A549 (cell line): Measurements from ENCODE around the gene GLB1L. TPM values are rescaled to one million over a fixed set of nuclear protein-coding genes. Genes with fewer than 3 reads are reported as not detected.

Experiments
- ATAC-seq, 2 experiments: fragments of 200-7000 bp in 1 of 2; fragments of >200 bp in 1 of 2; cut with Nextera tagmentation in 1 of 2; cut with Tn5 transposase in 1 of 2; 3 replicates each; pipeline versions ENCODE4 v1.8.0 to v1.9.1; 2018 to 2020; ENCODE audit warnings: mild to moderate bottlenecking in 1 of 2, moderate library complexity in 1 of 2
- CTCF ChIA-PET: fragments of 300-600 bp; sonication (Branson Sonifier 250); formaldehyde crosslinking; extraction: SDS; loops from one replicate; lab custom pipeline; 2021; ENCODE audit warnings: antibody characterized with exemption, inconsistent platforms; lab: Yijun Ruan, JAX
- POLR2A ChIA-PET: fragments of 350-600 bp; formaldehyde crosslinking; extraction: SDS; loops from one replicate; lab custom pipeline; 2021; ENCODE audit warnings: antibody characterized with exemption, inconsistent platforms; lab: Yijun Ruan, JAX
- DNase-seq, 2 experiments: peaks; one replicate each; pipeline versions ENCODE4 v3.0.0 to v3.0.0-alpha.2; 2011 to 2016; ENCODE audit warnings: low read depth in 1 of 2, low spot score in 1 of 2
- FAIRE-seq: peaks from 2 replicates; lab custom pipeline; 2011; peaks lifted over from hg19 to GRCh38; lab: Jason Lieb, UNC
- H3K27ac ChIP-seq, 2 experiments: fragments of >200 bp; sonication (Bioruptor Twin); formaldehyde crosslinking; 3 replicates each; pipeline ENCODE4 v1.5.1; 2016 to 2017
- H3K4me1 ChIP-seq: fragments of >200 bp; sonication (Bioruptor Twin); formaldehyde crosslinking; 3 replicates; pipeline ENCODE4 v1.6.1; 2016
- H3K4me2 ChIP-seq: fragments of >200 bp; sonication (Bioruptor Twin); formaldehyde crosslinking; 3 replicates; pipeline ENCODE4 v1.6.1; 2016
- H3K4me3 ChIP-seq: fragments of >200 bp; sonication (Bioruptor Twin); formaldehyde crosslinking; 3 replicates; pipeline ENCODE4 v1.5.1; 2016
- H3K9me3 ChIP-seq: fragments of >200 bp; sonication (Bioruptor Twin); formaldehyde crosslinking; 3 replicates; pipeline ENCODE4 v1.6.1; 2016
- BCL3 ChIP-seq: fragments of >200 bp; sonication (Bioruptor Twin); formaldehyde crosslinking; IDR thresholded peaks from 3 replicates; pipeline ENCODE4 v1.6.1; 2016
- ELK1 ChIP-seq: fragments of 150-350 bp; IDR thresholded peaks from 2 replicates; pipeline ENCODE4 v1.6.1; 2014; ENCODE audit warnings: low read depth, mild to moderate bottlenecking, low read length
- EP300 ChIP-seq, 2 experiments: fragments of >200 bp; sonication (Bioruptor Twin); formaldehyde crosslinking; IDR thresholded peaks; 2 replicates in 1 of 2; 3 replicates in 1 of 2; pipeline ENCODE4 v1.6.1; 2016 to 2017
- FOSL2 ChIP-seq, 2 experiments: fragments of 450-650 bp in 1 of 2; fragments of >200 bp in 1 of 2; sonication (Bioruptor Twin) in 1 of 2; formaldehyde crosslinking; IDR thresholded peaks; 2 replicates each; pipeline versions ENCODE4 v1.5.0 to v1.6.1; 2016 to 2020; ENCODE audit warnings: mild to moderate bottlenecking in 1 of 2, moderate library complexity in 1 of 2
- HDAC2 ChIP-seq: fragments of 200-600 bp; sonication (generic); IDR thresholded peaks from 2 replicates; pipeline ENCODE4 v1.6.1; 2016
- HEYL ChIP-seq: fragments of 250-450 bp; sonication (Bioruptor Pico); IDR thresholded peaks from 2 replicates; pipeline ENCODE4 v1.8.0; 2021; ENCODE audit warnings: mild to moderate bottlenecking, moderate library complexity
- HMGXB4 ChIP-seq: fragments of 250-450 bp; sonication (Bioruptor Pico); IDR thresholded peaks from 2 replicates; pipeline ENCODE4 v1.5.0; 2021; ENCODE audit warnings: mild to moderate bottlenecking, moderate library complexity, borderline replicate concordance
- HOXA7 ChIP-seq: fragments of 250-450 bp; sonication (Bioruptor Pico); IDR thresholded peaks from 2 replicates; pipeline ENCODE4 v1.5.0; 2020; ENCODE audit warnings: mild to moderate bottlenecking, moderate library complexity
- HOXB5 ChIP-seq: fragments of 250-450 bp; sonication (Bioruptor Pico); IDR thresholded peaks from 2 replicates; pipeline ENCODE4 v1.5.0; 2020; ENCODE audit warnings: mild to moderate bottlenecking, moderate library complexity
- JUNB ChIP-seq: fragments of >200 bp; sonication (Bioruptor Twin); formaldehyde crosslinking; IDR thresholded peaks from 2 replicates; pipeline ENCODE4 v1.6.1; 2016
- MAZ ChIP-seq: fragments of 150-350 bp; IDR thresholded peaks from 2 replicates; pipeline ENCODE4 v1.6.1; 2014; ENCODE audit warnings: antibody characterized with exemption, low read depth, low read length, borderline replicate concordance
- NPAS2 ChIP-seq: fragments of 250-450 bp; sonication (Bioruptor Pico); IDR thresholded peaks from 2 replicates; pipeline ENCODE4 v1.8.0; 2022; ENCODE audit warnings: mild to moderate bottlenecking, moderate library complexity, borderline replicate concordance
- POLR2AphosphoS2 ChIP-seq: conservative IDR thresholded peaks from 2 replicates; pipeline ENCODE4 v1.6.1; 2012; ENCODE audit warnings: low read length, improper control_type of control experiment, inconsistent platforms
- TP53 ChIP-seq: fragments of 250-450 bp; sonication (Bioruptor Pico); IDR thresholded peaks from 2 replicates; pipeline ENCODE4 v1.5.0; 2021; ENCODE audit warnings: mild to moderate bottlenecking, moderate library complexity
- USF2 ChIP-seq: fragments of 450-650 bp; IDR thresholded peaks from 2 replicates; pipeline ENCODE4 v1.6.1; 2014; ENCODE audit warnings: antibody characterized with exemption
- ZFP36 ChIP-seq: fragments of 450-650 bp; IDR thresholded peaks from 2 replicates; pipeline ENCODE4 v1.6.1; 2014; ENCODE audit warnings: borderline replicate concordance; ENCODE audit not compliant: partially characterized antibody
- ZSCAN20 ChIP-seq: fragments of 250-450 bp; sonication (Bioruptor Pico); IDR thresholded peaks from 2 replicates; pipeline ENCODE4 v1.8.0; 2022; ENCODE audit warnings: mild to moderate bottlenecking, moderate library complexity
- WGBS: methylation state at CpG from one replicate; pipeline ENCODE4 v1.1.6; 2017; ENCODE audit errors: missing lambda C conversion rate; 5-methylcytosine and 5-hydroxymethylcytosine counted together
- polyA plus RNA-seq, 4 experiments: library from polyadenylated mRNA; depleted of rRNA in 3 of 4; stranded (reverse); fragments of >200 nt; fragmentation: RNase III in 1 of 4; extraction: RNeasy Plus Mini Kit Qiagen cat#74134 plus additional on column Dnase treatment in 1 of 4; gene quantifications; 2 replicates in 3 of 4; 3 replicates in 1 of 4; pipeline ENCODE4 v1.2.3, GENCODE V29; 2011 to 2017

GLB1L gene
- polyA plus RNA-seq, 2 of the 4 experiments (the other 2 are of a cell fraction), result 5.9 to 8.7 TPM

GRCh38 chr2:219210196-219210885, 34.9 kb downstream of the GLB1L start:
- DNase-seq, result no peak
- Histone ChIP-seq H3K9me3 (no peaks in the 10 kb centered on the region), H3K4me1 (peaks cover 17% of the 10 kb centered on the region), H3K27ac (no peak overlapping the region), H3K4me2 (no peak overlapping the region), H3K4me3 (no peak overlapping the region)
- no peak for FAIRE-seq
- POLR2A ChIA-PET, result no interaction called here
- ATAC-seq, result no peak
- 94% methylated on average over 24 of the region's 24 CpGs for WGBS
- CTCF ChIA-PET, result interaction anchor here (0.9 to 8.6 kb wide), 5 partner anchors 39 to 208 kb away, joined by 3 to 56 read pairs (median 5); no protein-coding TSS in a partner anchor
- TF ChIP-seq JUNB (no peak), MAZ (no peak), FOSL2 (IDR thresholded peaks at IDR 0.05) (no peak), FOSL2 (CRISPR knock-in tag; IDR thresholded peaks at IDR 0.05) (no peak), ELK1 (no peak), EP300 (IDR thresholded peaks at IDR 0.05) (no peak), BCL3 (no peak), HMGXB4 (CRISPR knock-in tag) (no peak), POLR2AphosphoS2 (no peak), HOXA7 (no peak), HDAC2 (no peak), HOXB5 (CRISPR knock-in tag) (no peak), ZFP36 (no peak), ZSCAN20 (CRISPR knock-in tag) (no peak), HEYL (CRISPR knock-in tag) (no peak), USF2 (no peak)

- Histone ChIP-seq H3K27ac (no peak overlapping the region), H3K9me3 (peaks cover 3% of the 10 kb centered on the region; the same call in 1 of the 3 replicates), H3K4me2 (no peak overlapping the region), H3K4me3 (no peak overlapping the region), H3K4me1 (peaks cover 16% of the 10 kb centered on the region)
- no peak for DNase-seq
- 92% methylated on average over 18 of the region's 18 CpGs for WGBS
- no peak for FAIRE-seq
- ChIA-PET CTCF (interaction anchor here (0.9 to 8.6 kb wide), 7 partner anchors 7 to 207 kb away, joined by 3 to 56 read pairs (median 7); no protein-coding TSS in a partner anchor), POLR2A (interaction anchor here (1.2 to 3.9 kb wide), 2 partner anchors 9 to 33 kb away, joined by 4 to 25 read pairs; partner anchors contain the start of genes ABCB6 and CNPPD1)
- TF ChIP-seq TP53 (CRISPR knock-in tag), result no peak
- TF ChIP-seq NPAS2 (CRISPR knock-in tag), result no peak
- TF ChIP-seq POLR2AphosphoS2, result no peak
- no peak for ATAC-seq
Observed at GRCh38 chr2:219209236-219210195, 35.7 kb downstream of the GLB1L start.
